D721Med (cell line): ENCODE results near the gene FYTTD1.

Experiments used
- DNase-seq: peaks from one replicate; pipeline ENCODE4 v3.0.0; 2011; ENCODE audit warnings: low spot score; ENCODE audit not compliant: insufficient read length
- FAIRE-seq: peaks from 2 replicates; lab custom pipeline; 2011; peaks lifted over from hg19 to GRCh38; lab: Jason Lieb, UNC
- TF ChIP-seq, protein P1 (sequence below): IDR thresholded peaks from 2 replicates; pipeline ENCODE4 v1.5.1; 2012; ENCODE audit warnings: mild to moderate bottlenecking, control low read depth; ENCODE audit not compliant: insufficient read depth; ENCODE audit errors: missing control alignments

The FYTTD1 gene

DNA sequence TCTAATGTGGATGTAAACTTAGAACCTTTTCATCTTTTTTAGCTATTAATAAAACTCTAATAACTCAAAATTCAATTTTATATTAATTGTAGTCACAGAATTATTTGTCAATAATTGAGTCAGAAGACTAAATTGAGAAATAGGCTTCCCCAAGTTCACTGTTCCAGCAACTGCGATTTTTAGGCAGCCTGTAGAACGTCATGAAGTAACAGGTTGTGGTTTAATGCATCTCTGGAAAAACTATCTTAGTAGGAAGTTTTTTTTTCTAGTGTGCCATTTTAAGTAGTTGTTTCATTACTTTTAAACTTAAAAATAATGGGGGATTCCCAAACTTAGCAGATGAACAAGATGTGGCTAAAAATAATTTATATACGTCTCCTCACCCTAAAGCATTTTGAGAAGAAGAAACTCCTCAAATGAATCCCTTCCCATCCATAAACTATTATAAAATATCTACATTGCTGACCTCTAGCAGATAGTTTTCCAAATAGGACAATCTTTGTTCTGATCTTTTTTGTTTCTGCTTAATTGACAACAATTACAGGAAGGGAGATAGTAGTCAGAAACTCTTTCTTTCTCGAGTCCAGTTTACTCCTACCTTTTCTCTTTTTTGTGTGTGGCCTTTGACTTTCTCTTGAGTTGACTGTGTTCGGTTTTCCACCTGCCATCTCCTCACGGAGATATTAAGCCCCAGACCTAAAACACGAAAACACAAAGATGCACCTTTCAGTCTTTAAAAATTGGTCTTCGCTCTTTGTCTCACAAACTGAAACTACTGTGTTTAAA lies 84.4 kb downstream of the FYTTD1 start:
- FAIRE-seq (no peak), DNase-seq (no peak)
- TF ChIP-seq, protein P1, sequence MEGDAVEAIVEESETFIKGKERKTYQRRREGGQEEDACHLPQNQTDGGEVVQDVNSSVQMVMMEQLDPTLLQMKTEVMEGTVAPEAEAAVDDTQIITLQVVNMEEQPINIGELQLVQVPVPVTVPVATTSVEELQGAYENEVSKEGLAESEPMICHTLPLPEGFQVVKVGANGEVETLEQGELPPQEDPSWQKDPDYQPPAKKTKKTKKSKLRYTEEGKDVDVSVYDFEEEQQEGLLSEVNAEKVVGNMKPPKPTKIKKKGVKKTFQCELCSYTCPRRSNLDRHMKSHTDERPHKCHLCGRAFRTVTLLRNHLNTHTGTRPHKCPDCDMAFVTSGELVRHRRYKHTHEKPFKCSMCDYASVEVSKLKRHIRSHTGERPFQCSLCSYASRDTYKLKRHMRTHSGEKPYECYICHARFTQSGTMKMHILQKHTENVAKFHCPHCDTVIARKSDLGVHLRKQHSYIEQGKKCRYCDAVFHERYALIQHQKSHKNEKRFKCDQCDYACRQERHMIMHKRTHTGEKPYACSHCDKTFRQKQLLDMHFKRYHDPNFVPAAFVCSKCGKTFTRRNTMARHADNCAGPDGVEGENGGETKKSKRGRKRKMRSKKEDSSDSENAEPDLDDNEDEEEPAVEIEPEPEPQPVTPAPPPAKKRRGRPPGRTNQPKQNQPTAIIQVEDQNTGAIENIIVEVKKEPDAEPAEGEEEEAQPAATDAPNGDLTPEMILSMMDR: no peak

DNA sequence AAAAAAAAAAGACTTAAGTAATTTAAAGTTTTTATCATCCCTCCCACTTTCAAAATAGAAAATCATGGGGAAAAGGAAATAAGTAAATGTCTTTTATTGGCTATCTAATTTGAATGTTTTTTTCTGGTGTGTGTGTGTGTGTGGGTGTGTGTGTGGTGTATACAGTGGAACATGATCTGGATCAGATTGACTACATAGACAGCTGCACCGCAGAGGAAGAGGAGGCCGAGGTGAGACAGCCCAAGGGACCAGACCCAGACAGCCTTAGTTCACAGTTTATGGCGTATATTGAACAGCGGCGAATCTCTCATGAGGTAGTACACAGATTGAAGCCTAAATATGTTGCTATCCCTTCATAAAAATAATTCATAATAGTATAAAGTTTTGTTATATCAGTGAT lies 85.8 kb downstream of the FYTTD1 start:
- TF ChIP-seq, protein P1: no peak
- no peak for DNase-seq
- FAIRE-seq: no peak

DNA sequence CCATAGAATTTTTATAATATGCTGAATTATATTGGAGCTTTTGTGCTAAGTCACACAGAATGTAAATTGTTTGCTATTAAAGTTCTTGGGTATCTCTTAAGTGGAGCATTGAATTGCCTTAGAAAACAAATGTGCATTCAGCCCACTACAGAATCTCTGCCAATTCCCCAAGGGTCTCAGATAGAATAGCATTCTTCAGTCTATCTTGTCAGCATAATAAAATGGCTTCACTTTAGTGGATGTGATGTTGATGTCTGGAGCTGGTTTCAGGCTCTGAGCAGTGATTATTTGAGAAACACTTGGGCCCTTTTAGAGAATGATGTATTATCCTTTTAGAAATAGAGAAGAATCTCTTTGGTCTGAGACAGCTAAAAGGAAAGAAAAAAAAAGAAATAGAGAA lies 86.6 kb downstream of the FYTTD1 start:
- DNase-seq (no peak), FAIRE-seq (no peak)
- TF ChIP-seq, protein P1: no peak
